Hepatocyte (in vitro differentiated cells): Measurements from ENCODE around the gene RIMS1.

ENCODE experiments used
- EZH2 ChIP-seq: fragments of 200-600 bp; sonication (generic); IDR thresholded peaks from 2 replicates; pipeline ENCODE4 v1.6.1; 2016; ENCODE audit warnings: antibody characterized with exemption, mild to moderate bottlenecking, borderline replicate concordance
- EZH2phosphoT487 ChIP-seq: fragments of 200-600 bp; sonication (generic); IDR thresholded peaks from one replicate; pipeline ENCODE4 v1.6.1; 2018; ENCODE audit warnings: antibody characterized with exemption, mild to moderate bottlenecking, low read depth, moderate library complexity; ENCODE audit not compliant: unreplicated experiment, severe bottlenecking
- TF ChIP-seq, protein P1 (sequence below): fragments of 200-600 bp; sonication (generic); IDR thresholded peaks from 2 replicates; pipeline ENCODE4 v1.5.1; 2016; ENCODE audit warnings: antibody characterized with exemption, mild to moderate bottlenecking; ENCODE audit not compliant: poor library complexity

DNA sequence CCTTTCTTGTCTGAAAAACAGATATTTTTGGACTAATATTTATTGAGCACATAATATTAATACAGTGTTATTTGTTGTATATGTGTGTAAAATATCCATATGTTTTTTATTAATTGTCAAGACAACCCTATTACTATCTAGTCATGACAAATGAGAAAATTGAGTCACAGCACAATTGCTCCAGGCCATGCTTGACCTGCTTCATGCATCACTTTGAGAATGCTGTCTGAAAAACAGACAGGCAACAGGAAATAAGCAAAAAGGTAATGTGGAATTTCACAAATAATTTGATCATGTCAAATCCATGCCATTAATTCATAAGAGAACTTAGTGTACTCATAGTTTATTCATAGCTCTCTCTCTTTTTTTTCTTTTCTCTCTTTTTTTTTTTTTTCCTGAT is 246.5 kb downstream of the RIMS1 start:
- TF ChIP-seq, protein P1, sequence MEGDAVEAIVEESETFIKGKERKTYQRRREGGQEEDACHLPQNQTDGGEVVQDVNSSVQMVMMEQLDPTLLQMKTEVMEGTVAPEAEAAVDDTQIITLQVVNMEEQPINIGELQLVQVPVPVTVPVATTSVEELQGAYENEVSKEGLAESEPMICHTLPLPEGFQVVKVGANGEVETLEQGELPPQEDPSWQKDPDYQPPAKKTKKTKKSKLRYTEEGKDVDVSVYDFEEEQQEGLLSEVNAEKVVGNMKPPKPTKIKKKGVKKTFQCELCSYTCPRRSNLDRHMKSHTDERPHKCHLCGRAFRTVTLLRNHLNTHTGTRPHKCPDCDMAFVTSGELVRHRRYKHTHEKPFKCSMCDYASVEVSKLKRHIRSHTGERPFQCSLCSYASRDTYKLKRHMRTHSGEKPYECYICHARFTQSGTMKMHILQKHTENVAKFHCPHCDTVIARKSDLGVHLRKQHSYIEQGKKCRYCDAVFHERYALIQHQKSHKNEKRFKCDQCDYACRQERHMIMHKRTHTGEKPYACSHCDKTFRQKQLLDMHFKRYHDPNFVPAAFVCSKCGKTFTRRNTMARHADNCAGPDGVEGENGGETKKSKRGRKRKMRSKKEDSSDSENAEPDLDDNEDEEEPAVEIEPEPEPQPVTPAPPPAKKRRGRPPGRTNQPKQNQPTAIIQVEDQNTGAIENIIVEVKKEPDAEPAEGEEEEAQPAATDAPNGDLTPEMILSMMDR = no peak
- no peak for TF ChIP-seq EZH2phosphoT487
- no peak for TF ChIP-seq EZH2
